ENCODE results near the gene TTC39C. TPM values are rescaled to one million over a fixed set of nuclear protein-coding genes. Genes with fewer than 3 reads are reported as not detected.

The TTC39C gene
- total and polyA plus RNA-seq, 2 donors (not counting 3 experiments of a cell fraction or from before 2014, with no cell fraction given), result 0.61 to 6.2 TPM

DNA sequence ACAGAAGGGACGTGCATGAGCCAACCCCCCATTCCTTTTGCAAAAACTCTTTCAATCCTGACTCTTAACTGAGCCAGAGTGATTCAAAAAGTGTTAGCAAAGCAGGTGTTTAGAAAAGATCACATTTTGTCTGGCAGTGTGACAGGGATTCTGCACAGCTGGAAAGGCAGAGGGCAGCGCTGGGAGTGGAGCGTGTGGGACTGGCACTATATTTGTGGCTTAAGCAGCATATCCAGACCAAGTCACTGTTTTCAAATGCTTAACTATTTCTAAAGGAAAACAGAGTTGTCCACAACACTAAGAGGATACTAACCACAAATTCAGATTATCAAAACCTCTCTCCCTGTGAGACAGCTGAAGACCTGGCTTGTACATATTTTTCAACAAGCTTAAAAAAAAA, 143.3 kb downstream of the TTC39C start:
- FAIRE-seq, result no peak
- TF ChIP-seq POLR2A (IDR thresholded peaks at IDR 0.05; ENCODE audit: low read depth, low read length) (no peak), POLR2AphosphoS5 (IDR thresholded peaks at IDR 0.05; ENCODE audit: insufficient read depth, low read depth, low read length) (no peak), JUN (IDR thresholded peaks at IDR 0.05; ENCODE audit: borderline replicate concordance, insufficient read depth, insufficient read length, low read depth) (no peak), GATA2 (IDR thresholded peaks at IDR 0.05; ENCODE audit: insufficient read depth, insufficient read length, low read depth, low read length) (no peak), EZH2 (IDR thresholded peaks at IDR 0.05; ENCODE audit: borderline replicate concordance, low read depth, low read length, severe bottlenecking) (no peak), FOS (IDR thresholded peaks at IDR 0.05; ENCODE audit: borderline replicate concordance, insufficient read depth, low read length) (no peak), CTCF (IDR thresholded peaks at IDR 0.05; ENCODE audit: extremely low read depth in 1 of 2, insufficient read depth in 1 of 2, low read depth in 1 of 2, low read length in 2 of 2) (no peak), MYC (IDR thresholded peaks at IDR 0.05; ENCODE audit: low read depth, low read length) (no peak), MAX (IDR thresholded peaks at IDR 0.05; ENCODE audit: insufficient read depth, insufficient read length) (no peak)
- H3K79me2 ChIP-seq (ENCODE audit: control insufficient read depth, insufficient read depth, low read length), result no peaks in the 10 kb centered on the region
- H3K4me2 ChIP-seq (ENCODE audit: insufficient read depth, low read length), result no peak overlapping the region
- no peaks in the 10 kb centered on the region for H3K27me3 ChIP-seq (ENCODE audit: control insufficient read depth in 2 of 2, insufficient read depth in 2 of 2, low read length in 2 of 2)
- H3K9me1 ChIP-seq (replicated peaks; ENCODE audit: control insufficient read depth, extremely low read depth, insufficient read depth, low read length), result no peaks in the 10 kb centered on the region
- H3K4me3 ChIP-seq (replicated peaks in 1 of 3; ENCODE audit: insufficient read depth in 1 of 3, low read depth in 1 of 3, low read length in 3 of 3), result no peak overlapping the region
- CTCF ChIA-PET, result interaction anchor here (1.5 kb wide), 1 partner anchor 18 kb away, joined by 8 read pairs; no protein-coding TSS in a partner anchor
- H4K20me1 ChIP-seq (replicated peaks; ENCODE audit: control insufficient read depth, extremely low read depth, insufficient read depth, low read length), result no peaks in the 10 kb centered on the region
- no peaks in the 10 kb centered on the region for H3K9me3 ChIP-seq (replicated peaks; ENCODE audit: control insufficient read depth, insufficient read depth, low read length)
- BruUV-seq (replicated peaks), result no TSS peak
- H3K36me3 ChIP-seq (ENCODE audit: control insufficient read depth in 2 of 2, extremely low read depth in 1 of 2, insufficient read depth in 2 of 2, low read length in 2 of 2), result no peaks in the 10 kb centered on the region
- POLR2A ChIA-PET, result interaction anchor here (1.5 kb wide), 1 partner anchor 19 kb away, joined by 3 read pairs; the partner anchor contains the start of gene CABYR
- H3K4me1 ChIP-seq (ENCODE audit: control insufficient read depth, extremely low read depth, insufficient read depth, low read length), result no peaks in the 10 kb centered on the region
- H3K9ac ChIP-seq (replicated peaks; ENCODE audit: extremely low read depth, insufficient read depth, low read length), result no peak overlapping the region
- DNase-seq (ENCODE audit: low read depth, low spot score), result no peak
- dilution Hi-C loops (cut with MboI; ENCODE audit: extremely low pct_ligation_motif_present, low sequenced_read_pairs) (no loop called here), intact Hi-C loops (cut with micrococcal nuclease) (no loop called here)
- H3K27ac ChIP-seq (ENCODE audit: insufficient read depth, low read depth, low read length), result no peak overlapping the region
- no peak overlapping the region for H2AFZ ChIP-seq (ENCODE audit: low read depth, low read length)
